GM21786 (cell line): ENCODE results near the gene SH2D2A.

Experiments
- ATAC-seq: cut with Tn5 transposase; IDR thresholded peaks from one replicate; pipeline ENCODE4 v1.9.1; 2021; ENCODE audit not compliant: unreplicated experiment

SH2D2A gene

GRCh38 chr1:156805766-156806511, 10.7 kb downstream of the SH2D2A start:
- ATAC-seq = no peak

DNA sequence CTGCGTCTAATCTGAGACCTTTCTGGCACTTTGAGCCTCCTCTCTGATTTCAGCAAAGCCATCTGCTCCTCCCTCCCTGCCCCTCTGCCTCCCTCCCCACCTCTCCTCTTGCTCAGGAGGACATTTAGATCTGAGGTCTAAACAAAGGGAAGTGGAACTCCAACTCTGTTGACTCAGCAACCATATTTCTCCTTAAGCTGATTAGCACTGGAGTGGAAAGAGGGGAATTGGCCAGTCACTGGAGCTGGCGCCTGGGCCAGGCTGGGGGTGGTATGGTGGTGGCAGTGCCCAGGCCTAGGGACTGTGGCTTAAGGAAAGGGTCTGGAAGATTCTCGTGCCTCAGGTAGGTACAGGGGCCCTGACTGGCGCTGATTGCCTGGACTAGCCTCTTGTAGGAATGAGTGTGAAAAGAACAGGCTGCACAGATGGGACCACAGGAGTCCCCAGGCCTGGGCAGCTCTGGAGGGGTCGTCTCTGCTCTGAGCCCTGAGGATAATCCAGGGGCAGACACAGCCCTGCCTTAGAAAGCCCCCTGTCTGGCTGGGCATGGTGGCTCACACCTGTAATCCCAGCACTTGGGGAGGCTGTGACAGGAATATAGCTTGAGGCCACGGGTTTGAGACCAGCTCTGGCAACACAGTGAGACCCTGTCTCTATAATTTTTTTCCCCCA, 11.9 kb downstream of the SH2D2A start:
- ATAC-seq = no peak

- no peak for ATAC-seq
Observed at GRCh38 chr1:156804026-156804425, 12.6 kb downstream of the SH2D2A start.

- no peak for ATAC-seq
Observed at GRCh38 chr1:156803086-156803851, 13.4 kb downstream of the SH2D2A start.

- no peak for ATAC-seq
Observed at GRCh38 chr1:156802421-156802935, 14.2 kb downstream of the SH2D2A start.

GRCh38 chr1:156801409-156802121, 15.1 kb downstream of the SH2D2A start:
- ATAC-seq = no peak

DNA sequence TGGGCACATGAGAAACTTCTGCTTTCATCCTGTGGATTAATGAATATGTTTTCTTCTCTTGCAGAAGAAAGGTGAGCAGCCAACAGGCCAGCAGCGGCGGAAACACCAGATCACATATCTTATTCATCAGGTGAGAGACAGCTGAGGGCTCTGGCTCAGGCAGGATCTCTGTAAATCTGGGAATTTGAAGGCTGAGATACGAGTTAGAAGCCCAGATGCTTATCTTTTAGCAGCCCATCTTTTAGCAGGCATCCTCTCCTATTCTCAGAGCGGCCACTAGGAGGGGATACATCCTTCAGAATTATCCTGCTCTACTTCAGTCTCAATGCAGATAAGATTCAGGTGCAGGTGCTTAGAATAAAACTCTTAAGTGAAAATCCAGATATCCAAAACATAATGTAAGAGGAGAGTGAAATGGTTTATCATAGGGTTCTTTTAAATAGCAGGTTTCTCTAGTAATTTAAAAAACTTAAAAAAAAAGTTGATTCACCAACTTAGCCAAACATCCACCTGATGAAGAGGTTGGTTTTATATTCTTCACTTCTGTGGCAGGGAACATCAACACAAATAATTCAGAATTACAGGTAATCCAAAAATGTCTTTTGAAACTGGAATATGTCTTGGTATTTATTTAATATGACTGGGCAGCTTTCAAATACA, 19.3 kb downstream of the SH2D2A start:
- no peak for ATAC-seq

- no peak for ATAC-seq
Observed at GRCh38 chr1:156796340-156797097, 20.1 kb downstream of the SH2D2A start.

DNA sequence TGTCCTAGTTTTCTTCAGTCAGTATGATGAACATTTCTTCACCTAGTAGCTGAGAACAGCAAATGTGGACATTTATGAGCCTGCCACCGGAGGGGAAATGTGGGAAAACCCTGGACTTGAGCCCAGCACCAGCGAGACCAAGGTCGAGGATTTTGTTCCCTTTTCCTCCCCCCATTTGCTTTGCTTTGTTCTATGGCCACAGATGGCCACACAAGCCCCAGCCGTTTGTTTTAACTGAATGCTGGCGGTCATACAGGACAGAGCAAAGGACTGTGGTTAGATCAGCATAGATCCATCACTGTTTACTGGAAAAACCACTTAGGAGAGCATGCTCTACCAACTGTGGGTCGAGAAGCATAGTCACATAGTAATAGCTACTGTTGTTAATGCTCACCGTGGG, 20.9 kb downstream of the SH2D2A start:
- ATAC-seq = no peak

GRCh38 chr1:156795374-156795733, 21.3 kb downstream of the SH2D2A start:
- ATAC-seq = no peak

GRCh38 chr1:156794506-156795373, 21.9 kb downstream of the SH2D2A start:
- no peak for ATAC-seq

DNA sequence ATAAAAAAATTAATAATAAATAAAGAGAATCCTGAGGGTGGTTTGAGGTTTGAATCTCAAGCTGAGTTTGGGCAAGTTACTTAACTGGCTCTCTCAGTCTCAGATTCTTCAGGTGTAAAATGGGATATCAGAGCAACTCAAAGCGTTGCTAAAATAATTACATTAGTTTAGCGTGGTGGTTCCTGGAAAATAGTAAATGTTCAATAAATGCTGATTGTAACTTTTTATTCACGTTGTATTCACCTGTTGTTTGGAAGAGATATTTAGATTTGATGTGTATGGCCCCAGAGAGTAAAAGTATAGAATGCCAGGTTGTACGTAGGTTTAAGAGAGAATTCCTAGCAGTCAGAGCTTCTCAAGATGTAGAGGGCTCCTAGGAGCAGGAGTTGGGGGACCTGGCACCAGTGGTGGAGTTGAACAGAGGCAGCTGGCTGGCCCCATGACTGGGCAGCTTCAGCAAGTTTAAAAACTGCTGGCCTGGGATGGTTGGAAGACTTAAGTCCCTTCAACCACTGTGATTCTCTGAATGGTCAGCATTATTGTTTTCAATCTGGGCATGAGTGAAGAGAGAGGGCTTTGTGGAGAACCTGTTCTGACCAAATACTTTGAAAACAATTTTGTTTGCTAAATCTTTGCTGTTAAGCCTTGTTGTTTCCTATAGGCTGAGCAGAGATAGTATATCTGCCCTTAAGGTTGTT, 26.9 kb downstream of the SH2D2A start:
- ATAC-seq = no peak

GRCh38 chr1:156788136-156788535, 28.5 kb downstream of the SH2D2A start:
- ATAC-seq = no peak

DNA sequence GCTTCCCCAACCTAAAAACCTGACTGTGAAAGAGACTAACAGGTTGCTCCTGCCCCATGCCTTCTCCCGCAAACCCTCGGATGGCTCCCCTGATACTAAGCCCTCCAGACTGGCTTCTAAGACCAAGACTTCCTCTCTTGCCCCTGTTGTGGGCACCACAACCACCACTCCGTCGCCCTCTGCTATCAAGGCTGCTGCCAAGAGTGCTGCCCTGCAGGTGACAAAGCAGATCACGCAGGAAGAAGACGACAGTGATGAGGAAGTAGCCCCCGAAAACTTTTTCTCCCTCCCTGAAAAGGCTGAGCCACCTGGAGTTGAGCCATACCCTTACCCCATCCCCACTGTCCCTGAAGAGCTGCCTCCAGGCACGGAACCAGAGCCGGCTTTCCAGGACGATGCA, 30.0 kb downstream of the SH2D2A start:
- ATAC-seq = no peak

- no peak for ATAC-seq
Observed at GRCh38 chr1:156785458-156785857, 31.2 kb downstream of the SH2D2A start.

DNA sequence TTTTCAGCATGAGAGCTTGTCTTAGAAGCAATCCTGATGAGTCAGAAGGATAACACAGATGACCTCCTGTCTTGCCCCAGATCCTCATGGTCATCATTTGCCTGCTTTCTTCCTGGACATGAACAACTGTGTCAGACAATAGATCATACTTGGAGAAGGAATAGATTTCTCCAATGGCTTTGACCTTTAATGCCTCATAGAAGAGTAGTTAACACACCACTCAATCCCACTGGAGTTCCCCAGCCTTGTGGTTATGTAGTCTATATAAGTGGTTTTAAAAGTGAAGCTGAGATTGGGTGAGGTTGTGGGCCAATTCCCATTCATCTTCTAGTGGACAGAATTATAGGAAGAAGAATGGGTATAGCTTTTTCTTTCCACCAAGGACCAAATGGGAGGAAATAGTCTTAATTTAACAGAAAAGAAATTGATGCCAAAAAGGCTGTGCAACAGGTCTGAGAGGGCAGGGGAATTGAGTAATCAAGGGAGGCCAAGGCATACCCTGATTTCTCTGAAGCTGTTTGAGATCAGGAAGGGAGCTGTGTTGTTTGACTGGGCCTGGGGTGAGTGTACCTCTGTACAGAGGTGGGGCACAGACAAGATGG, 35.0 kb downstream of the SH2D2A start:
- no peak for ATAC-seq

DNA sequence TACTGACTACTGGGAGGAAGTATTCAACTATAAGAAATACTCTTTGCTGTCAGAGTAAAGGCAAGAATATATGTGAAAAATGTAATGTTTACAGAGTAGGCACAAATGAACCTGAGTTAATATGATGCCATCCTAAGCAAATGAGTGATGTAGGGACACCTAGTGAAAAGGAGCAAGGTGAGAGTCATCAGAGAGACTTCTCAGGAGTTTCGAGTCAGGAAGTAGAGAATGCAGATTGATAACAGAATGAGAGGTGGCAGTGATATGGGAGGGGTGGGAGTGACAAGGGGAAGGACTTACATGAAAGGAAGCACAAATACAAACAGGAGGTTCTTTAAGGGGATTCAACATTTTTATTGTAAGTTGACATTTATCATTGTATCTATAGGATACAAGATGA, 39.1 kb downstream of the SH2D2A start:
- no peak for ATAC-seq

DNA sequence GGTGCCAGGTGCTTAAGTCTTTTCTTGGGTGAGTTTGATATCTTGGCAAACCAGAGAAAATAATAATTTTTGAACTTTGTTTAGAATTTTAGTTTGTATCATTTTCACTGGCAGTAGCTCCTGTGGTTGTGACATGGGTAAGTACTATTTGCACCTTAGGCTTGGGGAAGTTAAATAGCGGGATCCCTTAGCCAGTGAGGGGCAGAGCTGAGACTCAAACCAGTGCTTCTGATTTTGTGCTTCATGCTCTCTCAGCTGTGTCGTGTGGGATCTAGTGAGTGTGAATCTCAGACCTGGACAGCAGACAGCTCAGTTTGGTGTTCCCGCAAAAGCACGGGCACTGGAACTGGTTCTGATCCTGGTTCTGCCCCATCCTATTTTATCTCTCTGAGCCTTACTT, 39.7 kb downstream of the SH2D2A start:
- no peak for ATAC-seq
